ENCODE results near the gene TM2D1. TPM values are rescaled to one million over a fixed set of nuclear protein-coding genes. Genes with fewer than 3 reads are reported as not detected.

Gene TM2D1
- total and polyA plus RNA-seq, 10 of the 15 experiments (the other 5 are each of a cell fraction or from before 2014, with no cell fraction given), result 21.0 to 46.6 (median 36.7) TPM

DNA sequence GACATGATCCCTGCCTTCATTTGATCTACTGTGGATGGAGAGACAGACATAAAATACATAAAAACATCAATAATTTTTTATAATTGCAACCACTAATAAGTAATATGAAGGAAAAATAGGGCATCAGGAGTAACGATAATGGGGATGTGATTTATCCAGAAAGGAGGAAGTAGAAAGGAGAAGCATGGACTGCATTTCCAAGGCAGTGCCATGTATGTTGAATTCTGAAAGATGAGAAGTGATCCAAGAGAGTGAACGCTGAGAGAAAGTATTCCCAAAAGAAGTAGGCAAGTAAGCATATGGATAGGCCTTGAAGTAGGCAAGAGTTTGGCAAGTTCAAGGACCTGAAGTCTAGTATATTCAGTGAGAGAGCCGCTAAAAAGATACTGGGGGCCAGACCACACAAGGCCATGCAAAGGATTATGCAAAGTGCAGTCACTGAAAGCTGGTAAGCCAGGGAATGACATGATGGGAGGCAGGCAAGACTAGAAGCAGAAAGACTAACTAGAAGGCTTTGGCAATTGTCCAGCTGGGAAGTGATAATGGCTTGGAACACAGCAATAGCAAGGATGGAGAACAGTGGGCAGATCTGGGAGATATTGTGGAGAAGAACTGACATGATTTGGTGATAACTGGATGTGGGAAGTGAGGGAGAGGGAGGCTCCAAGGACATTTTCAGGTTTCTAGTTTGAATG is 85.9 kb downstream of the TM2D1 start:
- no peak overlapping the region for H3K4me2 ChIP-seq (ENCODE audit: control insufficient read depth, insufficient read depth)
- ATAC-seq (no peak), DNase-seq (ENCODE audit: low read depth, low spot score) (no peak), FAIRE-seq (no peak)
- no peak overlapping the region for H3K27ac ChIP-seq (ENCODE audit: control insufficient read depth, insufficient read depth)
- H3K79me2 ChIP-seq (ENCODE audit: control insufficient read depth, insufficient read depth, low read length), result no peaks in the 10 kb centered on the region
- ChIA-PET SMC1A (ENCODE audit: uncharacterized antibody, unreplicated experiment) (interaction anchor here (1.1 kb wide), 1 partner anchor 142 kb away, joined by 3 read pairs; no protein-coding TSS in a partner anchor), RAD21 (ENCODE audit: unreplicated experiment) (no interaction called here), POLR2A (no interaction called here), CTCF (no interaction called here)
- H4K20me1 ChIP-seq (ENCODE audit: control insufficient read depth, insufficient read depth), result no peaks in the 10 kb centered on the region
- no peaks in the 10 kb centered on the region for H3K9me3 ChIP-seq (replicated peaks; ENCODE audit: control insufficient read depth, insufficient read depth, low read length)
- no TSS peak for BruUV-seq (replicated peaks)
- H3K4me1 ChIP-seq (ENCODE audit: control insufficient read depth, insufficient read depth, low read length), result 0 out of 2 replicates have a peak, but pooled peaks cover 4% of the 10 kb centered on the region
- in situ Hi-C loops (cut with MboI) (no loop called here), intact Hi-C loops (cut with micrococcal nuclease; ENCODE audit: unreplicated experiment) (no loop called here)
- H2AFZ ChIP-seq (ENCODE audit: control insufficient read depth, low read depth, low read length), result no peak overlapping the region
- no peaks in the 10 kb centered on the region for H3K36me3 ChIP-seq (ENCODE audit: control insufficient read depth in 2 of 2, insufficient read depth in 2 of 2, low read length in 1 of 2)
- no peak overlapping the region for H3K9ac ChIP-seq (ENCODE audit: control insufficient read depth, insufficient read depth, low read length)
- no peak overlapping the region for H3K4me3 ChIP-seq
- 60% methylated on average over 3 of the region's 3 CpGs for WGBS (ENCODE audit: insufficient coverage, insufficient replicate concordance, low lambda C conversion rate, missing lambda C conversion rate)
- H3K27me3 ChIP-seq (replicated peaks in 1 of 2; ENCODE audit: control insufficient read depth in 2 of 2, insufficient read depth in 2 of 2, low read length in 1 of 2), result no peaks in the 10 kb centered on the region; a peak in 1 of 4 replicates
- no peak for TF ChIP-seq ZNF592 (IDR thresholded peaks at IDR 0.05)
- TF ChIP-seq CHD4 (IDR thresholded peaks at IDR 0.05), result no peak
- no peak for TF ChIP-seq CREM (IDR thresholded peaks at IDR 0.05; ENCODE audit: low read depth)
- TF ChIP-seq, protein P1, sequence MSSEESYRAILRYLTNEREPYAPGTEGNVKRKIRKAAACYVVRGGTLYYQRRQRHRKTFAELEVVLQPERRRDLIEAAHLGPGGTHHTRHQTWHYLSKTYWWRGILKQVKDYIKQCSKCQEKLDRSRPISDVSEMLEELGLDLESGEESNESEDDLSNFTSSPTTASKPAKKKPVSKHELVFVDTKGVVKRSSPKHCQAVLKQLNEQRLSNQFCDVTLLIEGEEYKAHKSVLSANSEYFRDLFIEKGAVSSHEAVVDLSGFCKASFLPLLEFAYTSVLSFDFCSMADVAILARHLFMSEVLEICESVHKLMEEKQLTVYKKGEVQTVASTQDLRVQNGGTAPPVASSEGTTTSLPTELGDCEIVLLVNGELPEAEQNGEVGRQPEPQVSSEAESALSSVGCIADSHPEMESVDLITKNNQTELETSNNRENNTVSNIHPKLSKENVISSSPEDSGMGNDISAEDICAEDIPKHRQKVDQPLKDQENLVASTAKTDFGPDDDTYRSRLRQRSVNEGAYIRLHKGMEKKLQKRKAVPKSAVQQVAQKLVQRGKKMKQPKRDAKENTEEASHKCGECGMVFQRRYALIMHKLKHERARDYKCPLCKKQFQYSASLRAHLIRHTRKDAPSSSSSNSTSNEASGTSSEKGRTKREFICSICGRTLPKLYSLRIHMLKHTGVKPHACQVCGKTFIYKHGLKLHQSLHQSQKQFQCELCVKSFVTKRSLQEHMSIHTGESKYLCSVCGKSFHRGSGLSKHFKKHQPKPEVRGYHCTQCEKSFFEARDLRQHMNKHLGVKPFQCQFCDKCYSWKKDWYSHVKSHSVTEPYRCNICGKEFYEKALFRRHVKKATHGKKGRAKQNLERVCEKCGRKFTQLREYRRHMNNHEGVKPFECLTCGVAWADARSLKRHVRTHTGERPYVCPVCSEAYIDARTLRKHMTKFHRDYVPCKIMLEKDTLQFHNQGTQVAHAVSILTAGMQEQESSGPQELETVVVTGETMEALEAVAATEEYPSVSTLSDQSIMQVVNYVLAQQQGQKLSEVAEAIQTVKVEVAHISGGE (CRISPR knock-in tag; IDR thresholded peaks at IDR 0.05), result no peak
- no peak for TF ChIP-seq HCFC1 (IDR thresholded peaks at IDR 0.05; ENCODE audit: low read length)
- no peak for TF ChIP-seq CBFB (IDR thresholded peaks at IDR 0.05; ENCODE audit: low read depth)
- TF ChIP-seq KAT2A (conservative IDR thresholded peaks at IDR 0.05; ENCODE audit: control insufficient read depth, low read depth, low read length), result no peak
- no peak for TF ChIP-seq SREBF1 (IDR thresholded peaks at IDR 0.05; ENCODE audit: low read length)
- TF ChIP-seq, protein P2, sequence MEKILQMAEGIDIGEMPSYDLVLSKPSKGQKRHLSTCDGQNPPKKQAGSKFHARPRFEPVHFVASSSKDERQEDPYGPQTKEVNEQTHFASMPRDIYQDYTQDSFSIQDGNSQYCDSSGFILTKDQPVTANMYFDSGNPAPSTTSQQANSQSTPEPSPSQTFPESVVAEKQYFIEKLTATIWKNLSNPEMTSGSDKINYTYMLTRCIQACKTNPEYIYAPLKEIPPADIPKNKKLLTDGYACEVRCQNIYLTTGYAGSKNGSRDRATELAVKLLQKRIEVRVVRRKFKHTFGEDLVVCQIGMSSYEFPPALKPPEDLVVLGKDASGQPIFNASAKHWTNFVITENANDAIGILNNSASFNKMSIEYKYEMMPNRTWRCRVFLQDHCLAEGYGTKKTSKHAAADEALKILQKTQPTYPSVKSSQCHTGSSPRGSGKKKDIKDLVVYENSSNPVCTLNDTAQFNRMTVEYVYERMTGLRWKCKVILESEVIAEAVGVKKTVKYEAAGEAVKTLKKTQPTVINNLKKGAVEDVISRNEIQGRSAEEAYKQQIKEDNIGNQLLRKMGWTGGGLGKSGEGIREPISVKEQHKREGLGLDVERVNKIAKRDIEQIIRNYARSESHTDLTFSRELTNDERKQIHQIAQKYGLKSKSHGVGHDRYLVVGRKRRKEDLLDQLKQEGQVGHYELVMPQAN (conservative IDR thresholded peaks at IDR 0.05), result no peak
- TF ChIP-seq, protein P3, sequence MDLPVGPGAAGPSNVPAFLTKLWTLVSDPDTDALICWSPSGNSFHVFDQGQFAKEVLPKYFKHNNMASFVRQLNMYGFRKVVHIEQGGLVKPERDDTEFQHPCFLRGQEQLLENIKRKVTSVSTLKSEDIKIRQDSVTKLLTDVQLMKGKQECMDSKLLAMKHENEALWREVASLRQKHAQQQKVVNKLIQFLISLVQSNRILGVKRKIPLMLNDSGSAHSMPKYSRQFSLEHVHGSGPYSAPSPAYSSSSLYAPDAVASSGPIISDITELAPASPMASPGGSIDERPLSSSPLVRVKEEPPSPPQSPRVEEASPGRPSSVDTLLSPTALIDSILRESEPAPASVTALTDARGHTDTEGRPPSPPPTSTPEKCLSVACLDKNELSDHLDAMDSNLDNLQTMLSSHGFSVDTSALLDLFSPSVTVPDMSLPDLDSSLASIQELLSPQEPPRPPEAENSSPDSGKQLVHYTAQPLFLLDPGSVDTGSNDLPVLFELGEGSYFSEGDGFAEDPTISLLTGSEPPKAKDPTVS (IDR thresholded peaks at IDR 0.05; ENCODE audit: low read depth, low read length), result no peak
- TF ChIP-seq MYB (IDR thresholded peaks at IDR 0.05; ENCODE audit: borderline replicate concordance, low read depth, low read length), result no peak
- no peak for TF ChIP-seq LARP7 (IDR thresholded peaks at IDR 0.05)
- no peak for TF ChIP-seq SMAD1 (IDR thresholded peaks at IDR 0.05; ENCODE audit: low read depth, partially characterized antibody)
- TF ChIP-seq IKZF2 (IDR thresholded peaks at IDR 0.05), result no peak

All from GM12878 (cell line).